Stimulated activated CD8-positive, alpha-beta memory T cell treated with anti-CD3 and anti-CD28 coated beads, Interleukin-12 subunit alpha, Interleukin-12 subunit beta, amount 100 ng/mL, for 24 hours (primary cell): Measurements from ENCODE around the gene TACC2.
"Not testable (repeated sequence)": the region's sequence is repeated elsewhere in the genome, so short reads cannot be mapped to it uniquely, and the experiment has no call there.

Experiments
- DNase-seq: peaks from one replicate; pipeline ENCODE4 v3.0.0-alpha.2; 2020; ENCODE audit errors: extremely low read depth

The TACC2 gene

DNA sequence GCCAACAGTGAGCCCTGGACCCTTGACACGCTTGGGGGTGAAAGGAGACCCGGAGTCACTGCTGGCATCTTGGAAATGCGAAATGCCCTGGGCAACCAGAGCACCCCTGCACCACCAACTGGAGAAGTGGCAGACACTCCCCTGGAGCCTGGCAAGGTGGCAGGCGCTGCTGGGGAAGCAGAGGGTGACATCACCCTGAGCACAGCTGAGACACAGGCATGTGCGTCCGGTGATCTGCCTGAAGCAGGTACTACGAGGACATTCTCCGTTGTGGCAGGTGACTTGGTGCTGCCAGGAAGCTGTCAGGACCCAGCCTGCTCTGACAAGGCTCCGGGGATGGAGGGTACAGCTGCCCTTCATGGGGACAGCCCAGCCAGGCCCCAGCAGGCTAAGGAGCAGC, 98.5 kb downstream of the TACC2 start:
- DNase-seq: no peak

DNA sequence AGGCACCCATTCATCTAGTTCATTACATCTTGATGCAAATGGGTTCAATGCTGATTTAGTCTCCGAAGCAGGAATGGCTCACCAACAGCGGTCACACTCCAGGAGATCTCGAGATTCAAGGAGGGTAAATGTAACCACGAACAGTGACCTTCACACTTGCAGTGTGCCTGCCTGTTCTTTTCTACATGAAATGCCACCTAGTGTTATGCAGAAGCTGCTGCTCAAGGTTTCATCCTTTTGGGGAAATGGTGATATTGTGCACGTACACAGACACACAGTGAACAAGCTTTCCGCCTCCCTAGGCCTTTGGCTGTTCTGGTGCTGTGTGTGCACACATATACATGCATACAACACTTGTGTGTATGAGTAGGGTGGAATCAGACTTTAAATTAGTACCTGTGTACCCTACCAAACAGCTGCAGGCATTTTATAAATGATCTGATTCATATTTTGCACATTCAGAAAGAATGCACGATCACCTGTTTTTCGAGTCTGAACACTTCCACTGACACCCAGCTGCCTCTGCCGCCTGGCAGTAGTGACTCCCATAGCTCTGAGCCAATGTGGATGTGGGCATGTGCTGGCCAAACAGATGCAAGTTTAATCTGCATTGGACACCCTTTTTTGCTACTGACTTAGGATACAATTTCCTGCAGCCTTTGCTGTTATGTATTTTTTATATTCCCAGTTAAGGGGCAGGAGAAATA, 100.5 kb downstream of the TACC2 start:
- no peak for DNase-seq

DNA sequence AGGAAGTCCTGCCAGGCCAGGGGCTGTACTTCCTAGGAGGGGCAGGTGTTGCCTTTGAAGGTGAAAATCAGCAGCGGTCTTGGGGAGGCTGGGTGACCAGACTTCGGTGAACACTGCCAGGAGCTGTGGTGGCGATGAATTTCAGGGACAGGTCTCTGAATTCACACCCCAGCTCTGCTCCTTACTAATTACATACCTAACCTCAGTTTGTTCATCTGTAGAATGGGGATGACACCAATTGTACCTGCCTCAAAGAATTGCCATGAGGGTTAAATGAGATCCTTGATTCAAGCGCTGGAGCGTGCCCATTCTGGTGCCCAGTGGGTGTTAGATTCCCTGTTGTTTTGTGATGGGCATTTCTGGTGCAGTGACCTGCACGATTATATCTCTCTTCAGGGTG, 102.8 kb downstream of the TACC2 start:
- no peak for DNase-seq

DNA sequence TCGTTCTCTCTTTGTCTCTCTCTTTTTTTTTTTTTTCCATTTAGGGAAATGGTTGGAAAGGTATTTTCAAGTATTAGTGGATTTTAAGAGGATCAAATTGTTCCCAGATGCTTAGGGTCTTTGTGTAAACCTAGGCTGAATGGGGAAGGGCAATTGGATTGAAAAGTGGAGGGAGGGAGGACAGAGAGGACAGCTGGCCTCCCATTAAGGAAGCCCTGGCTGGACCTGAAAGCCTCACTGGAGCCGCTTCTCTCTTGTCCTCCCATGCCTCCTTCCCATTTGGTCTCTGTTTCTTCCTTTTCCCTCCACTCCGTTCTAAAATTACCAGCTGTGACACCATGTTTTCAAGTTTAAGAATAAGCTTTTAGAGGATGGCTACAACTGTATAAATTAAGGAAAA, 104.1 kb downstream of the TACC2 start:
- no peak for DNase-seq

DNA sequence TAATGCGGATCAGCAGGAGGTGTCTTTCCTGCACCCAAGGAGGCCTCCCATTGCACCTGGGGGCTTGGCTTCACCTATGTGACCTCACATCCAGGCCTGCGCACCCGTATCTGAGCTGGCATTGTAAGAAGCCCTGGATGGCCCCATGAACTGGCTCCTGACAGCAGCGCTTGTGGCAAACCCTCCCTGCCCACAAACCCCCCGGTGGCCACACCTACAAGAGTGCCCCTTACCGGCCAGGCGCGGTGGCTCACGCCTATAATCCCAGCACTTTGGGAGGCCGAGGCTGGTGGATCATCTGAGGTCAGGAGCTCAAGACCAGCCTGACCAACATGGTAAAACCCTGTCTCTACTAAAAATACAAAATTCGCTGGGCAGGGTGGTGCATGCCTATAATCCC, 107.2 kb downstream of the TACC2 start:
- DNase-seq: not testable (repeated sequence)

DNA sequence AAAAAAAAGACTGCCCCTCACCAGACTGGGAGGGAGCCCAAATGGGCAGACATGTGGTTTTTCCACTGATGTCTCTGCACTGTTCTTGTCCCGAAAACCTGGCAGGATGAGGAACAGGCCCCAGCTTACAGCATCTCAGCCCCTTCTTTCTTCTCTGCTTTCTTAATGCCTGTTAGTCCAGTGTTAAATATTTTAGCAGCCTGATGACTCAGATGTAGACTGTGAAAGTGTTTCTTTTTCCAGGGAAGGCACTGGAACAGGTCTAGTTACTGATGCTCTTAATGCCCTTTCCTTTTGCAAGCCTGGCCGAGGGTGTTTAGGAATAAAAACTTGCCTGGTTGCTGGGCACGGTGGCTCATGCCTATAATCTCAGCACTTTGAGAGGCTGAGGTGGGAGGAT, 107.7 kb downstream of the TACC2 start:
- no peak for DNase-seq

DNA sequence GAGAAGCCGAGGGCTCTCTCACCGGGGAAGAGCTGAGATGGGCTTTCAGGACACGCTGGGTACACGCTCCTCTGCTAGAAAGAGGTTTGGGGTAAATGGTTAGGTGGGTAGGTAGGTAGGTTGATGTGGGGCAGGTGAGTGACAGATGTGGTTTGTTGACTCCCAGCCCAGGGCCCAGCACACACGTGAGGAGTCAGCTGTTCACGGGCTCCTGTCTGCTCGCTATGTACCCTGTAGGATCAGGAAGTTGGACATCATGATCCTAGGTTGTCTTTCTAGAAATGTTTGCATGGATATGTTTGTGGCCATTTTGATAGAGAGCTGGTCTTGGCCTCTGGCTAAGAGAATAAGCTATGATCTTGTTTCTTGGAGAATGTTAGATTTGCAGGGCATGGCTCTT, 109.0 kb downstream of the TACC2 start:
- no peak for DNase-seq

DNA sequence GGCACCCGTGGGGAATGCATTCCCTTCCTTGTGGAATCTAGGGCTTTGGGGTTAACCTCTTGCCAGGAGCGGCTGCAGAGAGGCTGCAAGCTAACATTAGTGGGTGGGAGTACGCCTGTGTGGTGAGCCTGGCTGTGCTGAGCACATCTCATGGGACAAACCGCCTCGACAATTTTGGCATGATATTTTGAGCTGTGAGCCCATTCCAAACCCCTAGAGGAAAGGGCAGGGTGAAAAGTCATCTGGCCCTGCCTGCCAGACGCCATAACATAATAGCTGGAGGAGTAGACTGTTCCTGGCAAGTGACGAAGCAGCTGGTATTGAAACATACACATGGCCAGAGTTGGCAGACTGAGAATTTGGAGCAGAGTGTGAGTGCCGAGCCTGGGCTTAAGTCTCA, 110.0 kb downstream of the TACC2 start:
- DNase-seq: no peak

DNA sequence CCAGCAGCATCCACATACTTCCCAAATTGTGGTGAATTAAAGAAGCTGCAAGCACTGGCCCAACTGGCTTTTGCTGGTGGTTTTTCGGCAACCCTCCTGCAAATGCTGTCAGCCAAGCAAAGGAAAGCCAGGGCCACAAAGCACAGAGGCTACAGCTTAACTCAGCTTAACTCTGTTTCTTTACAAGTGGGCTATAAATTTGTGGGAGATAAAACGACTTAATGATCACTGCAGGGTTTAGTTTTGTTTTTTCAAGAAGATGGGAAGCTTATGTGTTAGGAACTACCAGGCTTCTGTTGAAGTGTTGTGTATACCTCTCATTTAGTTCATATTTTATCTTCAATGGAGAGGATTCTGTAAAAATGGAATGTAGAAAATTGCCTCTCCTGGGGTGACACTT, 110.6 kb downstream of the TACC2 start:
- no peak for DNase-seq

DNA sequence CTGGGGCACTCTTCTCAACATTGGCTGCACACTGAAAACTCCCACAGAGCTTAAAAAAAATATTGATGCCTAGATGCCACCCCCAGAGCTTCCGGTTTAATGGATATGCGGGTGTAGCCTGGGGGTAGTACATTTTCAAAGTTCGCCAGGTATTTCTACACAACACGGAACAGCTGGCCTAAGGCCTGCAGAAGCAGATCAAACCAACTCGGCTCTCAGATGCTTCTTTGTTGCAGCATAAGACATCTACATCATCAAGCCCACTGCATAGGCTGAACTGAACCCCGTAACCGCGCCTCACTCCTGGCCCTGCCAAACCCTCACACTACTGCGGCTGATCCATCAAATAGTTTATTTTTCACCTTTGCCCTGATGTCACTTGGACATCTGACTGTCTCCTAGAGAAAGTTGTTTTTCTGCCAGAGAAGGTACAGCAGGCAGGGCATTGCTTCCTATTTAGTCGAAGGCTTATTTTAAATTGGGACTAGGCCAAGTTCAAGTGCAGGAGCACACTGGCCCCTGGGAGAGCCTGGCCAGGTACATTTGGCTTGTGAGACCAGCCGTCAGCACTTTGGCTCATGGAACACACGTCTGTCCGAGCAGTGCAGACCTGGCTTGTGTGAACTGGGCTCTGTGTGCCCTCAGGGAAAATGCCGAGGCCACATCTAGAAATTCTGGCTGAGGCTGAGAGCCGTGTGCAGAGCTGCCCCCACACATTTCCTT, 113.3 kb downstream of the TACC2 start:
- no peak for DNase-seq

DNA sequence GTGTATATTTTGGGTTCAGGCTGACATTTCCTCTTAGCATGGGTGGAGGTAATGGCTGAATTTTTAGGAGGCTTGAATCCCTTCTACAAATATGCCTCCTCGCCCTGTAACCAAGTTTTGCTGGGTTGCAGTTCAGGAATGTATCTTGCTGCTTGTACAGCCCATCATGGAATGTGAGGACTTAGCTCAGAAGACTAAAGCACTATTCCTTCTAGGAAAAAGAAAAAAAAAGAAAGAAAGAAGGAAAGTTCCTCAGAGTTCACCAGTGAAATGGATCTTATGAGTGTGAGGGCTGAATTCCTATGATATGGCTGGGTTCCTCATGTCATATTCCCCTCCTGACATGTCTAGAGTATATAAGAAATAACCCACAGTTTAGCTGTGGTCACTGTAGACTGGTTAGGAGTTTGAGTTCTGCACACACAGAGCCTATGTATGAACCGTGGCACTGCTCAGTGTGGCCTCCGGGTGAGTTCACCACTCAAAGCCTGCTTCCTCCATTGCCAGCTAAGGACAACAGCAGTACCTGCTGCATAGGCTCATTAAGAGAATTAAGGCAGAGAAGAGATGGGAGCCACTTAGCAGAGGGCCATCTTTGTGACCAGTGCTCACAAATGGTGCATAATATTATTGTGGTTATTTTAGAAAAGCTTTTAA, 114.0 kb downstream of the TACC2 start:
- no peak for DNase-seq

DNA sequence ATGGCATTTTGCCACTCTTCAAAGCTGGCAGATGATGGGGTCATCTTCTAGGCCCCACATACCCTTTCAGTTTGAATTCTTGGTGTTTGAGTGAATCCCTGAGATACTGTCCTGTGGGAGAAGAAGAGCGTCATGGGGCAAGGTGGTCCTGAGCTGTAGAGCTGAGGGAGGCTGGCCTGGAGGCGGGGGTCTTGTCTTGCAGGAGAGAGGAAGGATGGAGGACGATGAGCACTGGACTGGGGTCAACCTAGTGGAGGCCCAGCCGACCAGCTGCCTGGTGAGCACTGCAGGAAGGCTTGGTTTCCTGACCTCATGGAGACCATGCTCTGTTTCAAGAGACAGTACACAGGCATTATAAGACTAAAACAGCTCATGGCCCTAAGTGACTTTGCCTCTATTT, 114.6 kb downstream of the TACC2 start:
- DNase-seq: no peak

DNA sequence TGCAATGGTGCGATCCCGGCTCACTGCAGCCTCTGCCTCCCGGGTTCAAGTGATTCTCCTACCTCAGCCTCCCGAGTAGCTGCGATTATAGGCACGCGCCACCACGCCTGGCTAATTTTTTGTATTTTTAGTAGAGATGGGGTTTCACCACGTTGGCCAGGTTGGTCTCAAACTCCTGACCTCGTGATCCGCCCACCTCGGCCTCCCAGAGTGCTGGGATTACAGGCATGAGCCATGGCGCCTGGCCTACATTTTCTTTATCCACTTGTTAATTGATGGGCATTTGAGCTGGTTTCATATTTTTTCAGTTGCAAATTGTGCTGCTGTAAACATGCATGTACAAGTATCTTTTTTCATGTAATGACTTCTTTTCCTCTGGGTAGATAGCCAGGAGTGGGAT, 119.8 kb downstream of the TACC2 start:
- DNase-seq: not testable (repeated sequence)

DNA sequence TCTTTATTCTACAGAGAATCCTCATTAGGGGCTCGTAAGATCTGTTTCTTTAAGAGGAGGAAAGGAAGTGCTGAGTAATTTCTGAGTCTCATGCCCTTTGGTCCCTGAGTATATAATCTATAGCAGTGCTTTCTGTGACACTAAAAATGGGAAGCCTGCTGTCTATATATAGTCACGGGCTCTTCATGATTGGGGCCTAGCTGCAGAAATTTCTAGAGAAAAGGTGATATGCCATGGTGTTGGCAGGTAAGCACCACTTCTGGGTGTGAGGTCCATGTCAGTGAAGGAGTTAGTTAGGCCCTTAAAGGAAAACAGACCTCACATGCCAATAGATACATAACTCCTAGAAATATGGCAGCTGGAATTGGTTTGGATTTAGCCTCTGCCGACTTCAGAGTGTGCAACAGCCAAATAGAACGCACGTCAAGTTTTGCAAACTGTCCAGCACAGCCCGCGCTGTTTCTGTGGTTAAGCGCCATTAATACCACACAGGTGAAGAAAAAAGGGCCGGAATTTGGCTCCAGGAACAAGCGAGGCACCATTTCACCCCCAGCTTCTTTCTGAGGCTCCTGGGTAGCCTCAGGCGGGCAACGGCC, 123.2 kb downstream of the TACC2 start:
- no peak for DNase-seq

DNA sequence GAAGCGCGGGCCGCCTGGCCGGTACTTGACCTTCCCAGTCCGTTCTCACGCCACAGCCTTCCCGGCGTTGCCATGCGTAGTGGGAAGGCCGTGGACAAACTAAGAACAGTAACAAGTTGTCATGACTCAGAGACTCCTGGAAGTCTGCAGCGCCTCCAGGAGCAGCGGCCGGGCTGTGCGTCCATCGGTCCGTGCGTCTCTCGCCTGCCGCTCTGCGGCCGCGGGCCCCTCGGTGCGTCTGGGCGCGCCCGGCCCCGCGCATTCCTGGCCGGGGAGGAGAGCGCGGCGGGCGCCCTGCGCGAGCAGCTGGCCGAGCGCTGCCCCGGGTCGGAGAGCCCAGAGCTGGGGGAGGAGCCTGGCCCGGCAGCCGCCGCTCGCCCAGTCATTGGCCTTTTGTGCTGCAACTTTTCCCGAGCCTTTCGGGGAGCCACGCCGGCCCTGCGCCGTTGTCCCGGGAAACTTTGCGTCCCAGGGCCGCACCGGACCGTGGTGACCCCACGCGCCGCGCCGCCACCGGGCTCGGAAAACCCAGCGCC, 123.7 kb downstream of the TACC2 start:
- no peak for DNase-seq

DNA sequence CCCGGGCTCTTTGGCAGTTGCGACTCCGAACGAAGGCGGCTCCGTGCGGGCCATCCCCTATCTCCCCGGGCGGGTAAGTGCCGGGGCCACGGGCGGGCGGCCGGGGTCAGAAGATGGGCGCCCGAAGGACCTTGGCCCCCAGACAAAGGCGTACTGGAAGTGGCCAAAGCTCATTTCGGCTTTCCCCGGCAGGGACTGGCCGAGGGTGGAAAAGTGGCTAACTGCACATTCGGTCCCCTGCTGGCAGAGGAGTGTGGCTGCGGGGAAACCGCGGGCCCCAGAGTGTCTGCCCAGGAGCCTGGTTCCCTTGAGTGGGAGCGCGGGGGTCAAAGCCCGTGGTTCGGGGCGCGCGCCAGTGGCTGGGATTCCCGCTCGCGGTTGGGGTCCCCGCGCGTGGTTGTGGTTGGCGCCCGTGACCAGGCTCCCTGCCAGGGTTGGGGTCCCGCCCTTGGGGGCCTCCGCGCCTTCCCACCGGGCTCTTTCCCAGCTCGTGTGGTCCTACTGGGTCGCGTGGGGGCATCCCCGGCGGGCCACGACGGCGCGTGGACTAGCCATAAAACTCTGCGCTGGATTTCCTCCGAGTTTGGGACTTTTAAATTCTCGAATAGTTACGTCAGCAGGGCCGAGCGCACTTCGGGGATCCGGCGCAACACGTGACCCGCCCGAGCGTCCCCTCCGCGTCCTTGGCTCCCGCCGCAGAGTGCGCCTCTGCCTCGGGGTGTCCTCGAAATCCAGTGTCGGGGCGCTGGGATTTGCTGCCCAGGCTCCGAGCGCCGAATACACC, 124.4 kb downstream of the TACC2 start:
- DNase-seq: no peak

DNA sequence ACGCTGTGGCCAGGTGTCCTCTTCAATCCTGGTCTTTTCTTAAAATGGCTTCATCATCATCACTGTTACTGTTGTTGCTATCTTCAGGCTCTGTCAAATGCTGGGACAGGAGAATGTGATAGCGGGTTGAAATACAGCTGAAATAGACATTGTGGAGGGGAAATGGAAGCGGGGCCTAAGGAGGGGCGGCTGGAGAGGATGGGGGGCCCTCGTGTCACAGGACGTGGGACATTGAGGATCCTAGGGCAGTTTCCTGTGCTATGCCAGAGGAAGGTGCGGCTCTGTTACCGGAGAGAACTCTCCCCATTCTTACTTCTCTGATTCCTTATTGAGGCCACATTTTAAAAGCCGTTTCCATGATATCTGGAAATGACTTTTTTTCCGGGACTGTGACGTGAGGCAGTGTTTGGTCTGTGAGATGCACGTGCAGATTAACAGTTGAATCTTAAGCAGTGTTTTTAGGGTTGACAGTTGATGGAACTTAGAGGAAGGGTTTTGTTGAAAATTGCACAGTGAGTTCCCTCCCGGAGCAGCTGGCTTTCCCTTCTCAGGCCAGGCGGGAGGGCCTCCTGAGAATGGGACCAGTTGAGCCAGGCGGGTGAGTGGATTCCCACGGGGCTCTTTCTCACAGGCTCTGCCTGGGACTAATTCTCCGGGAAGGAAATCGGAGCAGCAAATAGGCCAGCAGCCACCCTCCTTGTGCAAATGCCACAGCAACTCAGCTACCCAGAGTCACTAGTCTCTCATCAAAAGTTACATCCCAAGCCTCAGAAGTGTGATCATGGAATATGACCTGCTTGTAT, 125.2 kb downstream of the TACC2 start:
- no peak for DNase-seq

DNA sequence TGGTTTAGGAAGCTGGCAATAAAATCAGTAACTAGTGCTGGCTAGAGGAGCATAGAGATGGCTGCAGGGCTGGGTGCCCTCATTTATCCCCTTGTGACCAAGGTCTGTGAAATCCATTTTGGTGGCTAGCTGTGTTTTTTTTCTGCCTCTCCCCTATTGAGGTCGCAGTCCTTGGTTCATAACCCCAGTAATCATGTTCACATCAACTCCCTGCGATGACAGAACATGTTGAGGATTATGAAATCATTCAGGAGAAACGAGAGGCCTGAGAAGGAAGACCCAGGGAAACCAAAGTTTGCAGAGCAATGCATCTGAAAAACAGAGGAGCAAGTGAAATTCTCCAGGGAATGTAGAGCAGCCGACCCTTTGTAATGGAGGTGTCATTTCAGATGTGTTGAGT, 126.9 kb downstream of the TACC2 start:
- DNase-seq: no peak

DNA sequence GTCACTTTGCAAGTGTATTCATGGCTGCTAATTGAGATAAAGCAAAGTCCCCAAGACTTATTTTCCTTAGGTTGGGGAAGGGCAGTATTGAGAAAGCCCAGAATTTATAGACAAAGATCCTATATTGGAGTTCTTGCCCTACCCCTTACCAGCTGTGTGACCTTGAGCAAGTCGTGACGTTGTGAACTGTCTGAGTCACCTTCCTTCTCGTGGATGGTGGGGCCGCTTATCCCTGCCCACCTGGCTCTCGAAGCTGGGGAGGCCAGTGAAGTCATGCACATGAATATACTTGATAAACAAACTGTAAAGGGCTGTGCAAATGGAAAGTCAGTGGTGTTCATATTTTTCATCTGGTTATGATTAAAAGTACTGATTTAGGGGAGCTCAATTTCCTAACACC, 127.4 kb downstream of the TACC2 start:
- DNase-seq: no peak

DNA sequence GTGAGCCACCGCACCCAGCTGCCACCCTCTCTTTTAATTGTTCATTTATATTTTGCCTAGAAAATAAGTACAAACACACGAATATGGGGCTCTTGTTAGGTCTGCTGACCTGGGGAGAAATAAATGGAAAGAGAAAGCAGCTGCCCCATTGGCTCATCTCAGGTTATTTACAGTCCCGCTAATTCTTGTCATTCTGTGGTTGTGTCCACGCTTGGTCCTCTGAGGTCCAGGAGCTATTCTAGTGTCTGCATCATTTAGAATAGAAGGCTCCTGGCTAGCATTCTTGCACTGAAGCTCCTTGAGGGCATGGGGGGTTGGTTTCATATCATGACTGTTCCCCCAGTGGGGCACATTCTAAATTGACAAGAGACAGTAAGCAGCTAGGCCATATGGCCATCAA, 128.5 kb downstream of the TACC2 start:
- no peak for DNase-seq
